Peyer's patch (tissue), 4 donors: Measurements from ENCODE around the gene ZNF664. TPM values are rescaled to one million over a fixed set of nuclear protein-coding genes. Genes with fewer than 3 reads are reported as not detected.
A peak's percentile ranks its signal among the peaks of the same experiment; 100 is the strongest.

ENCODE experiments used
- DNase-seq, 3 donors: peaks; one replicate each; pipeline ENCODE4 v3.0.0-alpha.2; 2017 to 2019
- H3K27ac ChIP-seq, 4 donors: fragments of 200-600 bp; sonication (generic); one replicate each; pipeline ENCODE4 v1.5.1; 2016 to 2019
- H3K27me3 ChIP-seq, 2 donors: fragments of 200-600 bp; sonication (generic); one replicate each; pipeline ENCODE4 v1.5.1; 2019
- H3K36me3 ChIP-seq, 3 donors: fragments of 200-600 bp; sonication (generic); one replicate each; pipeline ENCODE4 v1.5.1; 2016 to 2019
- H3K4me1 ChIP-seq, 4 donors: fragments of 200-600 bp; sonication (generic); one replicate each; pipeline ENCODE4 v1.5.1; 2016 to 2019
- H3K4me3 ChIP-seq, 4 donors: fragments of 200-600 bp; sonication (generic); 1 replicate in 3 of 4; 2 replicates in 1 of 4; pipeline ENCODE4 v1.5.1; 2016 to 2019; ENCODE audit warnings: mild to moderate bottlenecking in 1 of 4
- H3K9me3 ChIP-seq, 4 donors: fragments of 200-600 bp; sonication (generic); one replicate each; pipeline ENCODE4 v1.5.1; 2016 to 2019; ENCODE audit warnings: mild to moderate bottlenecking in 1 of 4
- CTCF ChIP-seq, 6 experiments: fragments of 450-650 bp in 4 of 6; fragments of 200-600 bp in 2 of 6; sonication (generic) in 1 of 6; IDR thresholded peaks; one replicate each; pipeline ENCODE4 v1.5.1; 2017 to 2019; ENCODE audit warnings: antibody characterized with exemption in 6 of 6, mild to moderate bottlenecking in 3 of 6, moderate library complexity in 1 of 6
- POLR2A ChIP-seq, 2 donors: fragments of 450-650 bp; IDR thresholded peaks; one replicate each; pipeline ENCODE4 v1.5.1; 2017; ENCODE audit warnings: antibody characterized with exemption in 2 of 2, mild to moderate bottlenecking in 2 of 2, moderate library complexity in 2 of 2
- total RNA-seq, 4 donors: library from RNA; depleted of rRNA; stranded (reverse); fragments of >200 nt; gene quantifications; one replicate each; pipeline ENCODE4 v1.1.0, GENCODE V29; 2016

ZNF664 gene
- total RNA-seq, 4 donors from 2014 or later: 75.9 to 160 (median 114) TPM

- H3K36me3 ChIP-seq: peaks cover 0 to 47% (median 3%) of the 10 kb centered on the region in 3 donors
- TF ChIP-seq POLR2A (IDR thresholded peaks at IDR 0.05) (no peak), CTCF (IDR thresholded peaks at IDR 0.05) (no peak)
- H3K27ac ChIP-seq: no peak overlapping the region
- H3K27me3 ChIP-seq: no peaks in the 10 kb centered on the region
- peaks cover 0 to 3% (median 0%) of the 10 kb centered on the region in 4 donors for H3K4me1 ChIP-seq
- no peak for DNase-seq
- no peaks in the 10 kb centered on the region for H3K9me3 ChIP-seq
- no peak overlapping the region for H3K4me3 ChIP-seq
Measured at GRCh38 chr12:124010687-124011086, 37.7 kb downstream of the ZNF664 start.

GRCh38 chr12:124011435-124012115, 38.6 kb downstream of the ZNF664 start:
- Histone ChIP-seq H3K27me3 (no peaks in the 10 kb centered on the region), H3K4me1 (no peaks in the 10 kb centered on the region), H3K4me3 (no peak overlapping the region), H3K27ac (no peak overlapping the region), H3K9me3 (no peaks in the 10 kb centered on the region), H3K36me3 (peaks cover 0 to 47% (median 3%) of the 10 kb centered on the region in 3 donors)
- TF ChIP-seq CTCF (IDR thresholded peaks at IDR 0.05): no peak
- TF ChIP-seq POLR2A (IDR thresholded peaks at IDR 0.05): no peak
- no peak for DNase-seq

DNA sequence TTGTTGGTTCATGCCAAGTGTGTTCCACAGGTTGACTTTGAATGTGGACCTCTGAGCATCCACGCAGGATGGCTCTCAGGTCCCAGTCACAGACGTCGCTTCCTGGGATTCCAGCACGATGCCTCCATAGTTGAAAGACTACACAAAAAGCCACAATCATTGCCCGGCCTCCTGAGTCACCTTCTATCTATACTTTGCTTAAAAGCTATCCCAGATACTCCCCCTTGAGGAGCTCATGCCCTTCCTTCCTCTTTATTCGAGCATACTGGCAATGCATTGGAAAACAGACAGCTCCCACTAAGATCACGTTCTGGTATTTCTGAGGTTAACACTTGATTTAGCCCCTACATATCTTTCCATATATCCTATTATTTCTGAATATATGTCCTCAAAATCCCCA, 40.1 kb downstream of the ZNF664 start:
- H3K27ac ChIP-seq: no peak overlapping the region
- peaks cover 0 to 40% (median 3%) of the 10 kb centered on the region in 3 donors for H3K36me3 ChIP-seq
- H3K27me3 ChIP-seq: no peaks in the 10 kb centered on the region
- DNase-seq: no peak
- no peaks in the 10 kb centered on the region for H3K4me1 ChIP-seq
- no peak for TF ChIP-seq CTCF (IDR thresholded peaks at IDR 0.05)
- no peak for TF ChIP-seq POLR2A (IDR thresholded peaks at IDR 0.05)
- no peak overlapping the region for H3K4me3 ChIP-seq
- no peaks in the 10 kb centered on the region for H3K9me3 ChIP-seq

DNA sequence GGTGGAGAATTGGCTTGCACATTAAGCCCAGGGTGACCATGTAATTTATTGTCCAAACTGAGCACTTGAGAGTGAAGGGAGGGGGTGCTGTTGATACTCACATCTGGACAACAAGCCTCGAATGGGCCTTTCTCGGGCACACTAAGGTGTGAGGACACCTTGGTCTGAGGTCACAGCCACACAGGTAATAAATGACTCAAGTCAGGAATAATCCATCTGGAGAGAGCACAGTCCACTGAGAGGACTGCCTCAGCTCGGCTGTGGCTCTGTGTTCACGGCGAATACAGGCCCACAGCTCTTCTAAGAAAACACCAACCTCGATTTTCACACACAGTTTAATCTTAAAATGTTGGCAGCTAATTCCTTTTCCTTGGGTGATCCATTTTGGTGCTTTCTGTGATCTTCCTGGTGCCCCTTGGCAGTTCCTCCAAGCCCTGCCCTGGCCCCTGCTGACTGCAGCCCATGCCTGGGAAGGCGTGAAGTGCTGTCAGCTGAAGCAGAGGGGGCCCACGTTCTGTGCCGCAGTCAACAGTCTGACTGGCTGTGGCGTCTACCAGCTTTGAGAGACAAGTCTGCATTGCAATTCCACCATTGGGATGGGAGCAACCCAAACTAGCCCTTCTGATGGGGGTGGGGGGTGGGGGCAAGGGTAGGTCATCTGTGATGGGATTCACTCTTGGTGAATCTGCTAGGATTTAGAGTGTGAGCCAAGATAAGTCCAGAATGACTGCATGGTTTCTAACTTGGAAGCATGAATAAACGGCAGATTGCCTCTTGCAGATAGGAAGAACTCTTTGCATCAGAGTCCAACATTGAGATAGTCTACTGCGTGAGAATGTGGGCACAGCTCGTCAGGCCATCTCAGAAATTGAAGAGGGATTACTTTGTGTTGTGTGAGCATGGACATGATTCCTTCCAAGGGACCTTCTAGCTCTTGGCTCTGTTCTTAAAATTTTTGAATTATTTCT, 42.8 kb downstream of the ZNF664 start:
- peak overlapping the region in 1 of 4 donors; percentile 47 for H3K27ac ChIP-seq
- peaks cover 0 to 27% (median 3%) of the 10 kb centered on the region in 3 donors for H3K36me3 ChIP-seq
- TF ChIP-seq POLR2A (IDR thresholded peaks at IDR 0.05) (no peak), CTCF (IDR thresholded peaks at IDR 0.05) (no peak)
- no peaks in the 10 kb centered on the region for H3K9me3 ChIP-seq
- H3K4me3 ChIP-seq: no peak overlapping the region
- H3K27me3 ChIP-seq: no peaks in the 10 kb centered on the region
- no peaks in the 10 kb centered on the region for H3K4me1 ChIP-seq
- DNase-seq: peak in 1 of 3 donors; percentile 62

DNA sequence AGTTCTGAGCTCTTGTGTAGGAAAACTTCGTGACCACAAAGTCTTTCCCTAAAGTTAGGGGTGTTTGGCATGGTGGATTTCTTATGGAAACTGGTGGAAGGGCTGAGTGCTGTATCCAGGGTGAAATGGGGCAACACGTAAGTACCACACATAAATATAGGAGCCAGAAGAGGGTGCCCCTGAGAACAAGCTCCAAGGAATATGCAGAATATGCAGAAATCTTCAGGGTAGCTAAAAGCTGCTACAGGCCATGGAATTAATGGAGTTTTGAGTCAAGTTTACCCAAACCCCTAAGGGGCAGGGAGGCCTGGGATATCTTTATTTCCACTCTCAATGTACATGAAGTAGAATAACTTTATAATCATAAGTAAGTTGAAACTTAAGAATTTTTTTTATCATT, 44.0 kb downstream of the ZNF664 start:
- Histone ChIP-seq H3K36me3 (peaks cover 0 to 15% (median 3%) of the 10 kb centered on the region in 3 donors), H3K27ac (no peak overlapping the region), H3K9me3 (no peaks in the 10 kb centered on the region), H3K27me3 (no peaks in the 10 kb centered on the region), H3K4me3 (no peak overlapping the region), H3K4me1 (no peaks in the 10 kb centered on the region)
- TF ChIP-seq POLR2A (IDR thresholded peaks at IDR 0.05) (no peak), CTCF (IDR thresholded peaks at IDR 0.05) (no peak)
- no peak for DNase-seq
